ENCODE data around the gene MXRA8. TPM values are rescaled to one million over a fixed set of nuclear protein-coding genes. Genes with fewer than 3 reads are reported as not detected.

Gene MXRA8
- total and polyA plus RNA-seq, 9 of the 15 experiments (the other 6 are each of a cell fraction or from before 2014, with no cell fraction given), result 0.66 to 11.3 (median 6.3) TPM

DNA sequence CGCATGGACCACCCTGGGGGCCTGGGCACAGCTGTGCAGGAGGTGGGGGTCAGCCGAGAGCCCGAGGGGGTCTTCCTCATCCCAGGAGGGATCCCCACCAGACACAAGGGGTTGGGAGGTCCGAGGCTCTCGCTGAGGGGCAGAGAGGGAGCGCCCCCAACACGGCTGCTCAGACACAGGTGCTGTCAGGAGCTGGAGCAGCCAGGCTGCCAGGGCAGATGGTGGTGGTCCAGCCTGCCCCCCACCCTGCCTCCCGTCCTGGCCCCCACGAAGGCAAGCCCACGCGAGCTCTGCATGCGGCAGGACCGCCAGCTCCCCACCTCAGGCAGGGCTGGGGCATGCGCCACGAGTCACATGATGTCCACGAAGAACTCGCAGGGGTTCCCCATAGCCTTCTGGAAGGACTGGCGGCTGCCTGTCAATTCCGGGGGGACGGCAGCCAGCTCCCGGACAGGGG is 22.5 kb downstream of the MXRA8 start:
- DNase-seq (ENCODE audit: extremely low read depth in 1 of 4, low spot score in 3 of 4), result no peak
- no peaks in the 10 kb centered on the region; the same call in 1 of the 2 replicates for H3K9me3 ChIP-seq (replicated peaks; ENCODE audit: control insufficient read depth, insufficient read depth, low read depth, low read length)
- H3K79me2 ChIP-seq (ENCODE audit: control insufficient read depth, insufficient read depth, low read length), result peaks cover 2% of the 10 kb centered on the region; the same call in 1 of the 3 replicates
- WGBS (ENCODE audit: insufficient coverage, low coverage, missing lambda C conversion rate), result 94% methylated on average over 19 of the region's 21 CpGs
- no peak overlapping the region; a peak in 1 of 4 replicates for H3K9ac ChIP-seq (ENCODE audit: insufficient read depth in 1 of 2, low read depth in 2 of 2, low read length in 2 of 2)
- FAIRE-seq, result no peak
- no peak overlapping the region for H2AFZ ChIP-seq (ENCODE audit: low read depth, low read length)
- POLR2A ChIA-PET, result interaction anchor here (0.6 to 2.1 kb wide), 6 partner anchors 8 to 119 kb away, joined by 3 to 8 read pairs (median 4); no protein-coding TSS in a partner anchor
- no TSS peak for BruUV-seq (replicated peaks)
- no peaks in the 10 kb centered on the region for H3K27me3 ChIP-seq (ENCODE audit: control insufficient read depth in 2 of 2, insufficient read depth in 2 of 2, low read length in 2 of 2)
- H3K4me2 ChIP-seq (ENCODE audit: insufficient read depth, low read length), result no peak overlapping the region
- peaks cover 0 to 87% of the 10 kb centered on the region in 2 experiments; a peak in 2 of 5 replicates for H3K4me1 ChIP-seq (replicated peaks in 1 of 2; ENCODE audit: control insufficient read depth in 2 of 2, insufficient read depth in 2 of 2, low read length in 2 of 2)
- in situ Hi-C loops (cut with MboI), result no loop called here
- no peak for ATAC-seq
- H3K9me1 ChIP-seq (ENCODE audit: control insufficient read depth, insufficient read depth, low read length), result peaks cover 7% of the 10 kb centered on the region
- peaks cover 63% of the 10 kb centered on the region; the same call in 2 of the 3 replicates for H3K36me3 ChIP-seq (ENCODE audit: control insufficient read depth, insufficient read depth, low read length)
- intact Hi-C loops (cut with micrococcal nuclease), result no loop called here
- H3K4me3 ChIP-seq, result no peak overlapping the region
- H4K20me1 ChIP-seq (replicated peaks; ENCODE audit: control insufficient read depth, insufficient read depth, low read length), result peaks cover 20% of the 10 kb centered on the region; the same call in 1 of the 2 replicates
- CTCF ChIA-PET (ENCODE audit: low intra/inter-chr PET ratio), result no interaction called here
- no peak overlapping the region for H3K27ac ChIP-seq (ENCODE audit: extremely low read depth, low read depth, low read length)
- no peak for TF ChIP-seq ZNF707 (CRISPR knock-in tag; conservative IDR thresholded peaks at IDR 0.05)
- TF ChIP-seq TFE3 (CRISPR knock-in tag; IDR thresholded peaks at IDR 0.05), result peak; percentile 60
- no peak for TF ChIP-seq ZNF408 (CRISPR knock-in tag; IDR thresholded peaks at IDR 0.05; ENCODE audit: low read depth)
- TF ChIP-seq ZNF584 (CRISPR knock-in tag; IDR thresholded peaks at IDR 0.05; ENCODE audit: low read depth), result no peak
- TF ChIP-seq NEUROD1 (IDR thresholded peaks at IDR 0.05; ENCODE audit: borderline replicate concordance, low read depth, low read length, partially characterized antibody), result no peak
- TF ChIP-seq MYNN (IDR thresholded peaks at IDR 0.05), result no peak
- TF ChIP-seq MYNN (CRISPR knock-in tag; IDR thresholded peaks at IDR 0.05), result no peak
- TF ChIP-seq XRCC3 (IDR thresholded peaks at IDR 0.05), result no peak
- TF ChIP-seq, protein P1, sequence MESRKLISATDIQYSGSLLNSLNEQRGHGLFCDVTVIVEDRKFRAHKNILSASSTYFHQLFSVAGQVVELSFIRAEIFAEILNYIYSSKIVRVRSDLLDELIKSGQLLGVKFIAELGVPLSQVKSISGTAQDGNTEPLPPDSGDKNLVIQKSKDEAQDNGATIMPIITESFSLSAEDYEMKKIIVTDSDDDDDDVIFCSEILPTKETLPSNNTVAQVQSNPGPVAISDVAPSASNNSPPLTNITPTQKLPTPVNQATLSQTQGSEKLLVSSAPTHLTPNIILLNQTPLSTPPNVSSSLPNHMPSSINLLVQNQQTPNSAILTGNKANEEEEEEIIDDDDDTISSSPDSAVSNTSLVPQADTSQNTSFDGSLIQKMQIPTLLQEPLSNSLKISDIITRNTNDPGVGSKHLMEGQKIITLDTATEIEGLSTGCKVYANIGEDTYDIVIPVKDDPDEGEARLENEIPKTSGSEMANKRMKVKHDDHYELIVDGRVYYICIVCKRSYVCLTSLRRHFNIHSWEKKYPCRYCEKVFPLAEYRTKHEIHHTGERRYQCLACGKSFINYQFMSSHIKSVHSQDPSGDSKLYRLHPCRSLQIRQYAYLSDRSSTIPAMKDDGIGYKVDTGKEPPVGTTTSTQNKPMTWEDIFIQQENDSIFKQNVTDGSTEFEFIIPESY (CRISPR knock-in tag; IDR thresholded peaks at IDR 0.05), result peak; percentile 81
- TF ChIP-seq, protein P2, sequence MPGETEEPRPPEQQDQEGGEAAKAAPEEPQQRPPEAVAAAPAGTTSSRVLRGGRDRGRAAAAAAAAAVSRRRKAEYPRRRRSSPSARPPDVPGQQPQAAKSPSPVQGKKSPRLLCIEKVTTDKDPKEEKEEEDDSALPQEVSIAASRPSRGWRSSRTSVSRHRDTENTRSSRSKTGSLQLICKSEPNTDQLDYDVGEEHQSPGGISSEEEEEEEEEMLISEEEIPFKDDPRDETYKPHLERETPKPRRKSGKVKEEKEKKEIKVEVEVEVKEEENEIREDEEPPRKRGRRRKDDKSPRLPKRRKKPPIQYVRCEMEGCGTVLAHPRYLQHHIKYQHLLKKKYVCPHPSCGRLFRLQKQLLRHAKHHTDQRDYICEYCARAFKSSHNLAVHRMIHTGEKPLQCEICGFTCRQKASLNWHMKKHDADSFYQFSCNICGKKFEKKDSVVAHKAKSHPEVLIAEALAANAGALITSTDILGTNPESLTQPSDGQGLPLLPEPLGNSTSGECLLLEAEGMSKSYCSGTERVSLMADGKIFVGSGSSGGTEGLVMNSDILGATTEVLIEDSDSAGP (CRISPR knock-in tag; IDR thresholded peaks at IDR 0.05), result no peak
- TF ChIP-seq, protein P3, sequence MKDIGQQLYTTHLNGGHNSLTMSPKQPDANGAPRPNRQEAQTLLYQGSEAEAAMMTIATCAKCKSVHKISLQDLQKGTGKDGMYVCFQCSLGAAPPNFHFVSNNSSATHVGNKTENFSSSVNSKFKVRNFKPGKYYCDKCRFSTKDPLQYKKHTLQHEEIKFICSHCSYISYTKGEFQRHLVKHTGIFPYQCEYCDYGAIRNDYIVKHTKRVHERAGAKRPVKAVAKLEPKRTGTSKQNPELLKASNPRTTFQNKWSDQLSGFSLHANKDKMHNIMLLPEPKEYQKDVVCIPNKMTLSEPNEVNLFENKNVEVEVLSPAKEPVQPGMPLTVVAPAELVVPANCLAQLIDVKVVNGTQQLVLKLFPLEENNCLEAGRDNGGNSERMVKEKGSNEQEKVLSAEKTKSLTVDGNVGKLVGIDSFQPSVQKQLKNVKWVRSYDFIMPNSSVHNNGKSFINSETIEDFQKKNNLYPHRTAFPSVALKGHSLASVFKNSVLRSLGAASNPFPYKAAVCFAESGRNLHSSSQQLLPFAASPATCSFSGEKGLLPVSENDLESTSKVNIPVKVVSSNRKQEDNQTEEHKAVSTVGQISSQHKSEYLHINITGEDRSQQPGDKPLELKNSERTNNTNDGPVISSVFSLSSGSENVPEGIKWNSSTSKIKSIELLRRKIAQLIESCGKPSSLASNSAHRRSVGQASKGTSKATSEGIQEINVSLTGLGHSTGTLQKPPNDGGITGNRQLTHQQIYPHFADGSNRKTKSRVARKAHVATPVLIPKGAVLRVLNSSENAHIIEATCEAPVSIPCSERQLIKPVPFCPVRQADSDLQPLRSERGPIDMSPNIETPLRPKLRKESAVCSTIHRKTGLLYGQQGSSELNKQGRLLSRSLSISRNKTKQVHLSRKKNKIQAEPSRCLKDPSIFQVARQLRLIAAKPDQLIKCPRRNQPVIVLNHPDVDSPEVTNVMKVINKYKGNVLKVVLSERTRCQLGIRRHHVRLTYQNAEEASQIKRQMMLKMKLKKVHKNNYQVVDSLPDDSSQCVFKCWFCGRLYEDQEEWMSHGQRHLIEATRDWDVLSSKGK (CRISPR knock-in tag; IDR thresholded peaks at IDR 0.05), result no peak
- no peak for TF ChIP-seq MAZ (CRISPR knock-in tag; conservative IDR thresholded peaks at IDR 0.05 in 1 of 2, IDR thresholded peaks at IDR 0.05 in 1 of 2)
